Activated naive CD8-positive, alpha-beta T cell treated with anti-CD3 and anti-CD28 coated beads for 36 hours (primary cell): Measurements from ENCODE around the gene CCDC116. TPM values are rescaled to one million over a fixed set of nuclear protein-coding genes. Genes with fewer than 3 reads are reported as not detected.
"Not testable (repeated sequence)": the region's sequence is repeated elsewhere in the genome, so short reads cannot be mapped to it uniquely, and the experiment has no call there.

Source experiments
- DNase-seq: peaks from one replicate; pipeline ENCODE4 v3.0.0; 2021
- H3K27ac Mint-ChIP-seq: one replicate; pipeline ENCODE4 v1.8.0; 2022; ENCODE audit warnings: mild to moderate bottlenecking, moderate library complexity, mixed read lengths
- H3K27me3 Mint-ChIP-seq: one replicate; pipeline ENCODE4 v1.8.0; 2022; ENCODE audit warnings: mild to moderate bottlenecking, mixed read lengths
- H3K36me3 Mint-ChIP-seq: one replicate; pipeline ENCODE4 v1.8.0; 2021; ENCODE audit warnings: mild to moderate bottlenecking, mixed read lengths
- H3K4me1 Mint-ChIP-seq: one replicate; pipeline ENCODE4 v1.8.0; 2021; ENCODE audit warnings: mixed read lengths
- H3K4me3 Mint-ChIP-seq: one replicate; pipeline ENCODE4 v1.8.0; 2022; ENCODE audit warnings: mild to moderate bottlenecking, moderate library complexity, mixed read lengths
- H3K9me3 Mint-ChIP-seq: one replicate; pipeline ENCODE4 v1.8.0; 2022; ENCODE audit warnings: mixed read lengths
- total RNA-seq, 2 experiments: library from RNA; stranded (reverse); gene quantifications; one replicate each; pipeline ENCODE4 v1.2.3, GENCODE V29; 2021

Gene CCDC116
- total RNA-seq, result under 1 TPM; 0.29 to 0.34 TPM

- Mint-ChIP-seq H3K4me3 (peak within 1 kb of the TSS; percentile 9), H3K27me3 (no peaks in the 10 kb centered on the region), H3K9me3 (no peaks in the 10 kb centered on the region), H3K36me3 (peaks cover 16% of the 10 kb centered on the region), H3K4me1 (peaks cover 19% of the 10 kb centered on the region), H3K27ac (no peak within 1 kb of the TSS)
- DNase-seq, result peak; percentile 70
Observed at GRCh38 chr22:21632237-21632895, at the start of gene CCDC116. Gene CCDC116 (plus strand): TSS chr22:21632760. CDS start chr22:21633182, 422 bp downstream.

GRCh38 chr22:21582801-21583740, 49.5 kb upstream of the CCDC116 start:
- peaks cover 42% of the 10 kb centered on the region for H3K4me1 Mint-ChIP-seq
- no peaks in the 10 kb centered on the region for H3K9me3 Mint-ChIP-seq
- peak overlapping the region; percentile 35 for H3K27ac Mint-ChIP-seq
- no peaks in the 10 kb centered on the region for H3K27me3 Mint-ChIP-seq
- DNase-seq, result no peak
- H3K4me3 Mint-ChIP-seq, result no peak overlapping the region
- peaks cover 14% of the 10 kb centered on the region for H3K36me3 Mint-ChIP-seq

GRCh38 chr22:21585389-21585788, 47.2 kb upstream of the CCDC116 start:
- Mint-ChIP-seq H3K9me3 (no peaks in the 10 kb centered on the region), H3K36me3 (peaks cover 6% of the 10 kb centered on the region), H3K4me1 (peaks cover 37% of the 10 kb centered on the region)

GRCh38 chr22:21587803-21588611, 44.6 kb upstream of the CCDC116 start:
- H3K4me3 Mint-ChIP-seq, result no peak overlapping the region
- no peaks in the 10 kb centered on the region for H3K27me3 Mint-ChIP-seq
- H3K27ac Mint-ChIP-seq, result peak overlapping the region; percentile 88
- peaks cover 42% of the 10 kb centered on the region for H3K4me1 Mint-ChIP-seq
- H3K36me3 Mint-ChIP-seq, result peaks cover 6% of the 10 kb centered on the region
- DNase-seq, result peak; percentile 55
- H3K9me3 Mint-ChIP-seq, result no peaks in the 10 kb centered on the region

More at GRCh38 chr22:21585389-21585788, 47.2 kb upstream of the CCDC116 start:
- H3K4me3 Mint-ChIP-seq, result no peak overlapping the region
- H3K27me3 Mint-ChIP-seq, result no peaks in the 10 kb centered on the region
- DNase-seq, result no peak
- no peak overlapping the region for H3K27ac Mint-ChIP-seq

GRCh38 chr22:21589396-21589795, 43.2 kb upstream of the CCDC116 start:
- no peak for DNase-seq
- Mint-ChIP-seq H3K4me1 (peaks cover 43% of the 10 kb centered on the region), H3K27ac (no peak overlapping the region), H3K36me3 (peaks cover 19% of the 10 kb centered on the region), H3K27me3 (no peaks in the 10 kb centered on the region), H3K4me3 (no peak overlapping the region), H3K9me3 (no peaks in the 10 kb centered on the region)

GRCh38 chr22:21590809-21591641, 41.5 kb upstream of the CCDC116 start:
- Mint-ChIP-seq H3K4me1 (peaks cover 34% of the 10 kb centered on the region), H3K9me3 (no peaks in the 10 kb centered on the region), H3K27ac (peak overlapping the region; percentile 67), H3K4me3 (no peak overlapping the region), H3K27me3 (no peaks in the 10 kb centered on the region), H3K36me3 (peaks cover 29% of the 10 kb centered on the region)
- no peak for DNase-seq

GRCh38 chr22:21591695-21592094, 40.9 kb upstream of the CCDC116 start:
- Mint-ChIP-seq H3K27ac (peak overlapping the region; percentile 31), H3K27me3 (no peaks in the 10 kb centered on the region), H3K4me1 (peaks cover 34% of the 10 kb centered on the region), H3K4me3 (no peak overlapping the region), H3K9me3 (no peaks in the 10 kb centered on the region), H3K36me3 (peaks cover 34% of the 10 kb centered on the region)
- no peak for DNase-seq

GRCh38 chr22:21592422-21592821, 40.1 kb upstream of the CCDC116 start:
- H3K27ac Mint-ChIP-seq, result no peak overlapping the region
- no peaks in the 10 kb centered on the region for H3K9me3 Mint-ChIP-seq
- no peaks in the 10 kb centered on the region for H3K27me3 Mint-ChIP-seq
- peaks cover 35% of the 10 kb centered on the region for H3K36me3 Mint-ChIP-seq
- no peak for DNase-seq
- no peak overlapping the region for H3K4me3 Mint-ChIP-seq
- H3K4me1 Mint-ChIP-seq, result peaks cover 32% of the 10 kb centered on the region

- no peak for DNase-seq
- no peak overlapping the region for H3K27ac Mint-ChIP-seq
- H3K36me3 Mint-ChIP-seq, result peaks cover 39% of the 10 kb centered on the region
Observed at GRCh38 chr22:21593406-21594232, 38.9 kb upstream of the CCDC116 start.

GRCh38 chr22:21594865-21595452, 37.6 kb upstream of the CCDC116 start:
- Mint-ChIP-seq H3K9me3 (no peaks in the 10 kb centered on the region), H3K27ac (no peak overlapping the region), H3K36me3 (peaks cover 45% of the 10 kb centered on the region), H3K4me1 (peaks cover 29% of the 10 kb centered on the region), H3K27me3 (no peaks in the 10 kb centered on the region), H3K4me3 (no peak overlapping the region)
- DNase-seq, result no peak

More at GRCh38 chr22:21593406-21594232, 38.9 kb upstream of the CCDC116 start:
- H3K4me3 Mint-ChIP-seq, result no peak overlapping the region
- no peaks in the 10 kb centered on the region for H3K27me3 Mint-ChIP-seq
- peaks cover 26% of the 10 kb centered on the region for H3K4me1 Mint-ChIP-seq
- no peaks in the 10 kb centered on the region for H3K9me3 Mint-ChIP-seq

- peaks cover 24% of the 10 kb centered on the region for H3K4me1 Mint-ChIP-seq
- not testable (repeated sequence) for H3K9me3 Mint-ChIP-seq, H3K4me3 Mint-ChIP-seq, H3K27me3 Mint-ChIP-seq, DNase-seq, H3K27ac Mint-ChIP-seq
- H3K36me3 Mint-ChIP-seq, result peaks cover 45% of the 10 kb centered on the region
Observed at GRCh38 chr22:21596356-21597135, 36.0 kb upstream of the CCDC116 start.

- Mint-ChIP-seq H3K27me3 (no peaks in the 10 kb centered on the region), H3K4me3 (no peak overlapping the region), H3K9me3 (no peaks in the 10 kb centered on the region), H3K4me1 (peaks cover 23% of the 10 kb centered on the region), H3K36me3 (peaks cover 46% of the 10 kb centered on the region), H3K27ac (peak overlapping the region; percentile 66)
- DNase-seq, result no peak
Observed at GRCh38 chr22:21598302-21598701, 34.3 kb upstream of the CCDC116 start.
